HG02763 (cell line): Measurements from ENCODE around the gene ASXL3.

ENCODE experiments used
- ATAC-seq: cut with Tn5 transposase; IDR thresholded peaks from one replicate; pipeline ENCODE4 v1.9.1; 2021; ENCODE audit warnings: mild to moderate bottlenecking, moderate library complexity; ENCODE audit not compliant: unreplicated experiment

Gene ASXL3

GRCh38 chr18:33712719-33713118 lies 134.7 kb downstream of the ASXL3 start:
- ATAC-seq, result no peak

- ATAC-seq, result no peak
Measured at GRCh38 chr18:33716061-33716683, 138.2 kb downstream of the ASXL3 start.

- no peak for ATAC-seq
Measured at GRCh38 chr18:33717339-33717738, 139.3 kb downstream of the ASXL3 start.

- ATAC-seq, result no peak
Measured at GRCh38 chr18:33720133-33720532, 142.1 kb downstream of the ASXL3 start.

GRCh38 chr18:33729556-33729955 lies 151.5 kb downstream of the ASXL3 start:
- no peak for ATAC-seq

- no peak for ATAC-seq
Measured at GRCh38 chr18:33733376-33733775, 155.4 kb downstream of the ASXL3 start.

GRCh38 chr18:33735428-33735827 lies 157.4 kb downstream of the ASXL3 start:
- no peak for ATAC-seq

GRCh38 chr18:33741760-33742159 lies 163.7 kb downstream of the ASXL3 start:
- no peak for ATAC-seq

GRCh38 chr18:33744032-33744697 lies 166.1 kb downstream of the ASXL3 start:
- ATAC-seq, result no peak

GRCh38 chr18:33745151-33745795 lies 167.3 kb downstream of the ASXL3 start:
- ATAC-seq, result no peak

- ATAC-seq, result no peak
Measured at GRCh38 chr18:33745871-33746545, 168.0 kb downstream of the ASXL3 start.

- ATAC-seq, result no peak
Measured at GRCh38 chr18:33749834-33750233, 171.8 kb downstream of the ASXL3 start.

- no peak for ATAC-seq
Measured at GRCh38 chr18:33750366-33750765, 172.3 kb downstream of the ASXL3 start.

- ATAC-seq, result no peak
Measured at GRCh38 chr18:33751613-33752221, 173.7 kb downstream of the ASXL3 start.

GRCh38 chr18:33755391-33755790 lies 177.4 kb downstream of the ASXL3 start:
- ATAC-seq, result no peak

- no peak for ATAC-seq
Measured at GRCh38 chr18:33755931-33756560, 178.0 kb downstream of the ASXL3 start.

- ATAC-seq, result no peak
Measured at GRCh38 chr18:33757037-33757436, 179.0 kb downstream of the ASXL3 start.

- ATAC-seq, result no peak
Measured at GRCh38 chr18:33761363-33761762, 183.3 kb downstream of the ASXL3 start.

GRCh38 chr18:33781429-33781828 lies 203.4 kb downstream of the ASXL3 start:
- ATAC-seq, result no peak
